ACHN (cell line): ENCODE measurements around the gene FERMT1.
A peak's percentile ranks its signal among the peaks of the same experiment; 100 is the strongest.
"Not testable (repeated sequence)": the region's sequence is repeated elsewhere in the genome, so short reads cannot be mapped to it uniquely, and the experiment has no call there.

Experiments used
- DNase-seq: peaks from one replicate; pipeline ENCODE4 v3.0.0-alpha.2; 2015
- in situ Hi-C: cut with HindIII; loops from 2 replicates; pipeline ENCODE4 v1.10.0; 2017; ENCODE audit warnings: low sequenced_read_pairs, low pct_ligation_motif_present, low pct_unique_long_range_greater_than_20kb

FERMT1 gene

GRCh38 chr20:6081236-6081635 lies 41.6 kb downstream of the FERMT1 start:
- DNase-seq = peak; percentile 35
- in situ Hi-C loops = no loop called here

- in situ Hi-C loops = no loop called here
Observed at GRCh38 chr20:6079016-6079415, 43.8 kb downstream of the FERMT1 start.

GRCh38 chr20:6075428-6076219 lies 47.2 kb downstream of the FERMT1 start:
- no peak for DNase-seq
- in situ Hi-C loops = no loop called here

More at GRCh38 chr20:6079016-6079415, 43.8 kb downstream of the FERMT1 start:
- DNase-seq = no peak

- in situ Hi-C loops = no loop called here
- no peak for DNase-seq
Observed at GRCh38 chr20:6074784-6075183, 48.0 kb downstream of the FERMT1 start.

GRCh38 chr20:6074145-6074561 lies 48.7 kb downstream of the FERMT1 start:
- peak; percentile 23 for DNase-seq
- in situ Hi-C loops = no loop called here

GRCh38 chr20:6070829-6071695 lies 51.8 kb downstream of the FERMT1 start:
- DNase-seq = no peak
- in situ Hi-C loops = no loop called here

GRCh38 chr20:6069669-6070068 lies 53.2 kb downstream of the FERMT1 start:
- in situ Hi-C loops = no loop called here
- no peak for DNase-seq

GRCh38 chr20:6067763-6068318 lies 55.0 kb downstream of the FERMT1 start:
- DNase-seq = no peak
- in situ Hi-C loops = no loop called here

- in situ Hi-C loops = no loop called here
- no peak for DNase-seq
Observed at GRCh38 chr20:6066582-6066981, 56.2 kb downstream of the FERMT1 start.

GRCh38 chr20:6061544-6061943 lies 61.3 kb downstream of the FERMT1 start:
- in situ Hi-C loops = no loop called here

GRCh38 chr20:6060213-6060612 lies 62.6 kb downstream of the FERMT1 start:
- DNase-seq = no peak
- in situ Hi-C loops = no loop called here

More at GRCh38 chr20:6061544-6061943, 61.3 kb downstream of the FERMT1 start:
- no peak for DNase-seq

GRCh38 chr20:6058684-6059295 lies 64.0 kb downstream of the FERMT1 start:
- no peak for DNase-seq
- in situ Hi-C loops = no loop called here

GRCh38 chr20:6057691-6058090 lies 65.1 kb downstream of the FERMT1 start:
- in situ Hi-C loops = no loop called here
- DNase-seq = no peak

GRCh38 chr20:6057139-6057538 lies 65.7 kb downstream of the FERMT1 start:
- no peak for DNase-seq
- in situ Hi-C loops = no loop called here

GRCh38 chr20:6055981-6056569 lies 66.8 kb downstream of the FERMT1 start:
- peak; percentile 43 for DNase-seq
- in situ Hi-C loops = no loop called here

GRCh38 chr20:6055161-6055783 lies 67.6 kb downstream of the FERMT1 start:
- in situ Hi-C loops = no loop called here
- DNase-seq = peak; percentile 64

GRCh38 chr20:6054689-6055051 lies 68.2 kb downstream of the FERMT1 start:
- peak; percentile 62 for DNase-seq
- in situ Hi-C loops = not testable (repeated sequence)
